Activated naive CD4-positive, alpha-beta T cell treated with anti-CD3 and anti-CD28 coated beads, Interleukin-2, amount 10 ng/mL, durations not matched to agents 7 days and 5 days (primary cell): ENCODE measurements around the gene ALDH3B1.
"Not testable (repeated sequence)": the region's sequence is repeated elsewhere in the genome, so short reads cannot be mapped to it uniquely, and the experiment has no call there.

Source experiments
- CTCF ChIA-PET: fragments of 350-600 bp; sonication (Branson Sonifier 250); formaldehyde crosslinking; loops from one replicate; lab custom pipeline; 2021; ENCODE audit warnings: antibody characterized with exemption; lab: Charles Lee
- DNase-seq: peaks from one replicate; pipeline ENCODE4 v3.0.0-alpha.2; 2020
- H3K27ac Mint-ChIP-seq: one replicate; pipeline ENCODE4 v1.8.0; 2021; ENCODE audit warnings: mild to moderate bottlenecking, moderate library complexity, mixed read lengths
- H3K27me3 Mint-ChIP-seq: one replicate; pipeline ENCODE4 v1.8.0; 2021; ENCODE audit warnings: mild to moderate bottlenecking, mixed read lengths
- H3K36me3 Mint-ChIP-seq: one replicate; pipeline ENCODE4 v1.8.0; 2021; ENCODE audit warnings: mixed read lengths
- H3K4me1 Mint-ChIP-seq: one replicate; pipeline ENCODE4 v1.8.0; 2021; ENCODE audit warnings: mixed read lengths
- H3K4me3 Mint-ChIP-seq: one replicate; pipeline ENCODE4 v1.8.0; 2021; ENCODE audit warnings: mild to moderate bottlenecking, moderate library complexity, mixed read lengths
- H3K9me3 Mint-ChIP-seq: one replicate; pipeline ENCODE4 v1.8.0; 2021; ENCODE audit warnings: mixed read lengths

ALDH3B1 gene

GRCh38 chr11:67991347-67992121, 18.6 kb upstream of the ALDH3B1 start:
- CTCF ChIA-PET, H3K4me3 Mint-ChIP-seq, H3K9me3 Mint-ChIP-seq, H3K27ac Mint-ChIP-seq, DNase-seq, H3K27me3 Mint-ChIP-seq, H3K36me3 Mint-ChIP-seq: not testable (repeated sequence)
- H3K4me1 Mint-ChIP-seq: peaks cover 21% of the 10 kb centered on the region

GRCh38 chr11:67993821-67994220, 16.3 kb upstream of the ALDH3B1 start:
- peak; percentile 81 for DNase-seq
- H3K4me3 Mint-ChIP-seq, H3K27me3 Mint-ChIP-seq, H3K9me3 Mint-ChIP-seq: not testable (repeated sequence)
- CTCF ChIA-PET: interaction anchor here (0.9 to 1.6 kb wide), 4 partner anchors 9 to 149 kb away, joined by 3 to 4 read pairs (median 4); no protein-coding TSS in a partner anchor
- H3K27ac Mint-ChIP-seq: peak overlapping the region; percentile 58
- H3K36me3 Mint-ChIP-seq: peaks cover 13% of the 10 kb centered on the region
- H3K4me1 Mint-ChIP-seq: peaks cover 43% of the 10 kb centered on the region

GRCh38 chr11:67994387-67994786, 15.7 kb upstream of the ALDH3B1 start:
- H3K27me3 Mint-ChIP-seq, DNase-seq, H3K9me3 Mint-ChIP-seq, H3K4me3 Mint-ChIP-seq, H3K27ac Mint-ChIP-seq: not testable (repeated sequence)
- Mint-ChIP-seq H3K4me1 (peaks cover 45% of the 10 kb centered on the region), H3K36me3 (peaks cover 13% of the 10 kb centered on the region)
- CTCF ChIA-PET: interaction anchor here (0.9 to 1.6 kb wide), 4 partner anchors 8 to 149 kb away, joined by 3 to 4 read pairs (median 4); no protein-coding TSS in a partner anchor

GRCh38 chr11:67995129-67995528, 15.0 kb upstream of the ALDH3B1 start:
- H3K4me1 Mint-ChIP-seq: peaks cover 48% of the 10 kb centered on the region
- H3K36me3 Mint-ChIP-seq: peaks cover 11% of the 10 kb centered on the region
- H3K4me3 Mint-ChIP-seq, DNase-seq, H3K27me3 Mint-ChIP-seq, H3K27ac Mint-ChIP-seq, H3K9me3 Mint-ChIP-seq, CTCF ChIA-PET: not testable (repeated sequence)

DNA sequence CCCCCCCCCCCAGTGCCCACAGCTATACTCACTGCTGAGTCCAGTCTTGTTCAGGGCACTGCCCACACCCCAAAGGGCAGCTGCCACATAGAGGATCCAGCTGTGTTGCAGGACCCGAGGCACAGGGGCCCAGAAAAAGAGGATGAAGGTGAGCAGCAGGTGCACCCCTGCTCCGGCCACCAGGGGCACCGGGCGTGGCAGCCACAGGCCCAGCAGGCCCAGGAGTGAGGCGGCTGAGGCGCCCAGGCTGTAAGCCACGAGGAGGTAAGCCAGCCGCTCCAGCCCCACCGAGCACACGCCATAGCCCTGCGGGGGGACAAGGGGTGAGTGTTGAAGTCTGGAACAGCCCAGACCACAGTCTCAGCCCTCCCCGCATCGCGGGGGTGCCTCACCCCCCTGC, 14.5 kb upstream of the ALDH3B1 start:
- peaks cover 11% of the 10 kb centered on the region for H3K36me3 Mint-ChIP-seq
- H3K4me3 Mint-ChIP-seq, H3K27me3 Mint-ChIP-seq, DNase-seq, H3K9me3 Mint-ChIP-seq, H3K27ac Mint-ChIP-seq, CTCF ChIA-PET: not testable (repeated sequence)
- H3K4me1 Mint-ChIP-seq: peaks cover 51% of the 10 kb centered on the region

DNA sequence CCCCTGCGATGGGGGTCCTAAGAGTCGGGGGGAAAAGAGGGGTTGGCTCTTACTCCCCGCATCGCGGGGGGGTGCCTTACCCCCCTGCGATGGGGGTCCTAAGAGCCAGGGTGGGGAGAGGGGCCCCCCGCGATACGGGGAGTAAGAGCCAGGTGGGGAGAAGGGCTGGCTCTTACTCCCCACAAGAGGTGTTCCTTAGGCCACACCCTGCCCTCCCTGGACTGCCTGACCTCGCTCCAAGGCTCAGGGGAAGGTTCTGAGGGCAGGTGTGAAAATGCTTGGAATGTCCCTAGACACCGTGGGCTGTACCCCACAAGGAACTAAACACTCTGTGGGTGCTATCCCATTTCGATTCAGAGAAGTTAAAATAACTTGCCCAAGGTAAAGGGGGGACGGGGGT, 14.1 kb upstream of the ALDH3B1 start:
- CTCF ChIA-PET: no interaction called here
- Mint-ChIP-seq H3K4me3 (no peak overlapping the region), H3K27ac (no peak overlapping the region), H3K9me3 (no peaks in the 10 kb centered on the region), H3K4me1 (peaks cover 51% of the 10 kb centered on the region), H3K36me3 (peaks cover 11% of the 10 kb centered on the region), H3K27me3 (peaks cover 4% of the 10 kb centered on the region)
- DNase-seq: no peak

DNA sequence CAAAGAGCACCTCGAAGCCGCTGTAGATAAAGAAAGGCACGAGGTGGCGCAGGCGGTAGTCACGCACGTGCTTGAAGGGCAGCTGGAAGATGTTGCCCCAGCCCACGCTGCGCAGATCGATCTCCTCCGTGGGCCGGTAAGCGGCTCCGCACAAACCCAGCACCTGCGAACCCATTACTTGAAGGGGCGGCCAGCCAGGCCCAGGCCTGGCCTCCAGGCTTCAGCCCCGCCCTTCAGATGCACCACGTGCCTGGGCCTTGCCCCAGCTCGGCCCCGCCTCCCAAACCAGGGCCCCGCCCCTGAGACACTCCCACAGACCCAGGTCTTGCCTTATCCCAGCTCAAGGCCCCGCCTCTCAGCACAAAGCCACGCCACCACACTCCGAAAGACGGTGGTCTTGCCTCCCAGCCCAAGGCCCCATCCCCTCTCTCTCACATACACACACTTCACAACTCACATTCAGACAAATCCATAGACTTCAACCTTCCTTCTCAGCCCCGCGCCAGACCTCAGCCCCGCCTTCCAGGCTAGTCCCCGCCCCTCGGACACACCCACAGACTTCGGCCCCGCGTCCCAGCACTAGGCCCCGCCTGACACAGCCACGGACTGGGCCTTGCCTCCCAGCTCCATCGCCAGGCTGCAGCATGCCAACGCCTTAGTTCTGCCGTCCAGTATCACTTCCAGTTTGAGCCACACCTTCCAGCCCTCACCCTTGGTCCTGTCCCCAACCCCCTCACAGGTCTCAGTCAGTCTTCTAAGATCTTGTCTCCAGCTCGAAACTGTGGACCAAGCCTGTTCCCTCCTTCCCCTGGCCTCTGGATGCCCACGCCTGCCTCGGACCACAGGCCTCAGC, 13.3 kb upstream of the ALDH3B1 start:
- CTCF ChIA-PET: no interaction called here
- Mint-ChIP-seq H3K4me3 (no peak overlapping the region), H3K9me3 (no peaks in the 10 kb centered on the region), H3K4me1 (peaks cover 51% of the 10 kb centered on the region), H3K27me3 (peaks cover 2% of the 10 kb centered on the region), H3K36me3 (peaks cover 11% of the 10 kb centered on the region), H3K27ac (no peak overlapping the region)
- DNase-seq: peak; percentile 56

- CTCF ChIA-PET: no interaction called here
- DNase-seq: no peak
- H3K4me1 Mint-ChIP-seq: peaks cover 56% of the 10 kb centered on the region
- peaks cover 11% of the 10 kb centered on the region for H3K36me3 Mint-ChIP-seq
- no peaks in the 10 kb centered on the region for H3K9me3 Mint-ChIP-seq
- H3K4me3 Mint-ChIP-seq: no peak overlapping the region
- H3K27me3 Mint-ChIP-seq: no peaks in the 10 kb centered on the region
- H3K27ac Mint-ChIP-seq: no peak overlapping the region
These were observed 12.6 kb upstream of the ALDH3B1 start for GRCh38 chr11:67997475-67997921.

GRCh38 chr11:67998150-67999045, 11.7 kb upstream of the ALDH3B1 start:
- Mint-ChIP-seq H3K4me3 (peak overlapping the region; percentile 44), H3K4me1 (peaks cover 63% of the 10 kb centered on the region), H3K27ac (peak overlapping the region; percentile 58), H3K36me3 (peaks cover 11% of the 10 kb centered on the region), H3K9me3 (no peaks in the 10 kb centered on the region), H3K27me3 (peaks cover 4% of the 10 kb centered on the region)
- CTCF ChIA-PET: no interaction called here
- peak; percentile 60 for DNase-seq

DNA sequence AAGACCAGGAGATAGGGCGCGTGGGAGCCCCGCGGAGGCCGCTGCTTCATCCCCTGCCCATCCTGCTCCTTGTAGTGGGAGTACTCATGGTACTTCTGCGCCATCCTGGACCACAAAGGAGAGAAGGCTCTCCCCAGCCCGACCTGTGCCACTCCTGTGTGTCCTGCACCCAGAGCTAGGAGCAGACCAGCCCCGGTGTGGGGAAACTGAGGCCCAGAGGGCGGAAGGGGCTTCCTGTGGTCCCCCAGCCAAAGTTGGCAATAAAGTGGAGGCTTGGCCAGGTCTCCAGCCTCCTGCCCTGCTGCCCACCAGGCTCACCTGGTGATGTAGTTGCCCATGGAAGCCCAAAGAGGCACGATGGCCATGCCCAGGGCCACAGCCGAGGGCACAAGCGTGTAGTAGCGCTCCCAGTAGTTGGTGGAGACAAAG, 10.9 kb upstream of the ALDH3B1 start:
- no peak overlapping the region for H3K4me3 Mint-ChIP-seq
- CTCF ChIA-PET: no interaction called here
- DNase-seq: no peak
- H3K36me3 Mint-ChIP-seq: peaks cover 10% of the 10 kb centered on the region
- H3K27ac Mint-ChIP-seq: no peak overlapping the region
- no peaks in the 10 kb centered on the region for H3K9me3 Mint-ChIP-seq
- peaks cover 4% of the 10 kb centered on the region for H3K27me3 Mint-ChIP-seq
- H3K4me1 Mint-ChIP-seq: peaks cover 59% of the 10 kb centered on the region

GRCh38 chr11:67999704-68000103, 10.4 kb upstream of the ALDH3B1 start:
- CTCF ChIA-PET: no interaction called here
- no peak overlapping the region for H3K27ac Mint-ChIP-seq
- peaks cover 6% of the 10 kb centered on the region for H3K27me3 Mint-ChIP-seq
- peaks cover 10% of the 10 kb centered on the region for H3K36me3 Mint-ChIP-seq
- H3K4me1 Mint-ChIP-seq: peaks cover 58% of the 10 kb centered on the region
- DNase-seq: no peak
- no peaks in the 10 kb centered on the region for H3K9me3 Mint-ChIP-seq
- H3K4me3 Mint-ChIP-seq: no peak overlapping the region

GRCh38 chr11:68002575-68002937, 7.6 kb upstream of the ALDH3B1 start:
- Mint-ChIP-seq H3K36me3 (no peaks in the 10 kb centered on the region), H3K4me1 (peaks cover 44% of the 10 kb centered on the region), H3K27ac (peak overlapping the region; percentile 51), H3K4me3 (peak overlapping the region; percentile 77), H3K9me3 (no peaks in the 10 kb centered on the region), H3K27me3 (peaks cover 11% of the 10 kb centered on the region)
- CTCF ChIA-PET: interaction anchor here (1.7 kb wide), 1 partner anchor 8 kb away, joined by 4 read pairs; no protein-coding TSS in a partner anchor
- no peak for DNase-seq

DNA sequence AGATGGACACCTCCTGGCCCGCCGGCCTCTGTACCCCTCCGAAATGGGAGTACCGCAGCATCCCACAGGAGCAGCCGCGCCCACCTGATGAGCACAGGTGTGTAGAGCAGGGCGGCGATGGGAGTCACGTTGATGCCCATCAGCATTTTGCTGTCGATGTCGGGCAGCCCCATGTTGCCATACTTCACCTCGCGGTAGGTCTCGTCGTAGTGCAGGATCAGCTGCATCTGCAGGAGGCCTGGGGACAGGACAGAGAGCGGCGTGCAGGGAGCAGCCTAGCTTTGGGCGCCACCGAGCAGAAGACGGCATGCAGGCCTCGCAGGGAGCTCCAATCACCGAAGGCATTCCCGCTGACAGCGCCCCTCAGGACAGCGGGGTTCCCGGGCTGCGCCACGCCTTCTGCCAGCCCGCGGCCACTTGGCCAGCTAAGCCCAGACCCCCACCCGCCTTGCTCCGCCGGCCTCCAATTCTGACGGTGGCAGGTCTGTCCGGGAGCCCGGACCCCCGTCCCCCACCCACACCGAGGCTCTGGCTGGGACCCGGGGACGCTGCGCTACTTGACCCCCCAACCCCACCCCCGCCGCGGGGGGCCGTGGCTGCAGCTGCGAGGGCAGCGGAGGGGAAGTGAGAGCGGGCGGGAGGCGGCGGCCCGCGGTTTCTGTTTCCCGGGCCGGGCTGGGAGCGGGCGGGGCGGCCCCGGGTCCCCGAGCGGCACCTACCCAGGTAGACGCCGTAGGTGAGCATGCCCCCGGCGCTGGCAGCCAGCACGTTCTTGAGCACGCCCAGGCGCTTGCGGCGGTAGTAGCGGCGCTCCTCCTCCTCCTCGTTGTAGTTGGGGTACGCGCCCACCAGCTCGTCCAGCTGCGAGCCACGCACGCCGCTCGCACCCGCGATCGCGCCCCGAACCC, 6.9 kb upstream of the ALDH3B1 start:
- peak overlapping the region; percentile 73 for H3K27ac Mint-ChIP-seq
- H3K4me1 Mint-ChIP-seq: peaks cover 38% of the 10 kb centered on the region
- peaks cover 11% of the 10 kb centered on the region for H3K27me3 Mint-ChIP-seq
- no peaks in the 10 kb centered on the region for H3K9me3 Mint-ChIP-seq
- peak overlapping the region; percentile 83 for H3K4me3 Mint-ChIP-seq
- H3K36me3 Mint-ChIP-seq: no peaks in the 10 kb centered on the region
- DNase-seq: peak; percentile 69
- CTCF ChIA-PET: interaction anchor here (1.7 kb wide), 1 partner anchor 9 kb away, joined by 4 read pairs; no protein-coding TSS in a partner anchor
